Right lobe of liver (tissue), 6 donors: ENCODE measurements around the gene CRBN. TPM values are rescaled to one million over a fixed set of nuclear protein-coding genes. Genes with fewer than 3 reads are reported as not detected.

Source experiments
- ATAC-seq, 4 donors: fragments of 200-7000 bp; cut with Tn5 transposase; one replicate each; pipeline ENCODE4 v1.9.1; 2020; ENCODE audit warnings: mild to moderate bottlenecking in 4 of 4, moderate library complexity in 4 of 4
- DNase-seq, 3 donors: peaks; one replicate each; pipeline ENCODE4 v3.0.0-alpha.2; 2020
- H3K27ac ChIP-seq, 3 donors: fragments of 200-600 bp; one replicate each; pipeline ENCODE4 v1.8.0; 2022
- H3K27me3 ChIP-seq, 2 donors: fragments of 200-600 bp; one replicate each; pipeline ENCODE4 v1.8.0; 2022
- H3K36me3 ChIP-seq, 4 donors: fragments of 200-600 bp; sonication (generic) in 1 of 4; one replicate each; pipeline versions ENCODE4 v1.5.1 to v1.8.0; 2017 to 2022; ENCODE audit warnings: control low read depth in 1 of 4
- H3K4me1 ChIP-seq, 4 donors: fragments of 200-600 bp; sonication (generic) in 1 of 4; one replicate each; pipeline versions ENCODE4 v1.5.1 to v1.8.0; 2017 to 2022; ENCODE audit warnings: control low read depth in 1 of 4
- H3K4me3 ChIP-seq, 3 donors: fragments of 200-600 bp; one replicate each; pipeline ENCODE4 v1.8.0; 2022
- H3K9me3 ChIP-seq, 4 donors: fragments of 200-600 bp; sonication (generic) in 1 of 4; one replicate each; pipeline versions ENCODE4 v1.5.1 to v1.8.0; 2017 to 2022; ENCODE audit warnings: control low read depth in 1 of 4
- CTCF ChIP-seq, 4 donors: fragments of 200-600 bp in 3 of 4; fragments of 450-650 bp in 1 of 4; IDR thresholded peaks; one replicate each; pipeline versions ENCODE4 v1.5.1 to v1.8.0; 2016 to 2022; ENCODE audit warnings: antibody characterized with exemption in 4 of 4, mild to moderate bottlenecking in 2 of 4
- POLR2A ChIP-seq: fragments of 450-650 bp; IDR thresholded peaks from one replicate; pipeline ENCODE4 v1.6.1; 2017; ENCODE audit warnings: antibody characterized with exemption, mild to moderate bottlenecking
- WGBS: methylation state at CpG from one replicate; pipeline ENCODE4 v1.1.6; 2018; ENCODE audit warnings: low coverage, low lambda C conversion rate; ENCODE audit not compliant: insufficient coverage; ENCODE audit errors: missing lambda C conversion rate; 5-methylcytosine and 5-hydroxymethylcytosine counted together
- intact Hi-C, 2 donors: fragments of 100-400 bp; cut with DNase I; formaldehyde crosslinking; loops; one replicate each; pipeline versions ENCODE4 v1.11.2 to v1.14.1; 2022
- total RNA-seq, 6 experiments: library from RNA; depleted of rRNA in 2 of 6; stranded (reverse); fragments of >200 nt in 2 of 6; fragmentation: NEBNext Ultra II Directional in 3 of 6; extraction: Animal tissue kit (Norgen Biotek cat#: 25700) in 3 of 6; gene quantifications; one replicate each; pipeline versions ENCODE4 v1.1.0 to v1.2.4, GENCODE V29; 2016 to 2023
- donor health status: DM: no; HTN: yes; CAD: no.
- donor health status: DM: no; HTN: no; CAD: no.
- donor health status: DM: no; HTN: no; CAD: no.
- donor health status: DM: no; HTN: yes; CAD: no.
- donor health status: DM: no; HTN: yes; CAD: no.

The CRBN gene
- total RNA-seq, 6 experiments from 2014 or later: 21.7 to 32.3 (median 24.1) TPM

- Histone ChIP-seq H3K4me3 (no peak overlapping the region), H3K9me3 (no peaks in the 10 kb centered on the region), H3K27me3 (no peaks in the 10 kb centered on the region), H3K27ac (no peak overlapping the region), H3K36me3 (peaks cover 0 to 66% (median 23%) of the 10 kb centered on the region in 4 donors), H3K4me1 (peaks cover 0 to 20% (median 6%) of the 10 kb centered on the region in 4 donors)
- peak; percentile 3 to 43 (median 38) for TF ChIP-seq CTCF (IDR thresholded peaks at IDR 0.05)
- TF ChIP-seq POLR2A: no peak
- DNase-seq: no peak
- ATAC-seq: peak; percentile 43 to 59 (median 52)
- 37% methylated on average over 5 of the region's 5 CpGs for WGBS
- intact Hi-C loops: no loop called here
Observed at GRCh38 chr3:3170998-3171397, 8.5 kb downstream of the CRBN start.

DNA sequence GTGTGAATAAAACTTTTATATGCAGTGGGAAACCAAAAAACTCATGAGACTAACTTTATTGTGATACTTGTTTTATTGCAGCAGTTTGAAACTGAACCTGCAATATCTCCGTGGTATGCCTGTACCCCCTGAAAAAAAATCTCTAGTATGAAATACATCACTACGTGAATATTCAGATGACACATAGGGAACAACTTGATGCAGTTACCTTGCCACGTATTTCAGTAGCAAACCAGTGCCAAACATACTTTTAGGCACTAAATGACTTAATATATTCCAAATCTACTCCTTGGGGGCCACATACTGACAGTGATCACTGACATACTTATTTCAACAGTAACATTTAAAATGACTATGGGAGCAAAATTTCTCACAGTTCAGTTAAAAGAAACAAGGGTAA, 13.8 kb downstream of the CRBN start:
- H3K27ac ChIP-seq: no peak overlapping the region

GRCh38 chr3:3165241-3165640, 14.2 kb downstream of the CRBN start:
- Histone ChIP-seq H3K4me1 (no peaks in the 10 kb centered on the region), H3K27me3 (no peaks in the 10 kb centered on the region), H3K27ac (no peak overlapping the region), H3K9me3 (no peaks in the 10 kb centered on the region), H3K36me3 (peaks cover 0 to 59% (median 22%) of the 10 kb centered on the region in 4 donors), H3K4me3 (no peak overlapping the region)
- intact Hi-C loops: no loop called here
- DNase-seq (no peak), ATAC-seq (no peak)
- TF ChIP-seq POLR2A: no peak
- no peak for TF ChIP-seq CTCF (IDR thresholded peaks at IDR 0.05)
- WGBS: 54% methylated on average over 3 of the region's 3 CpGs

More for the DNA sequence above, 13.8 kb downstream of the CRBN start:
- Histone ChIP-seq H3K4me3 (no peak overlapping the region), H3K36me3 (peaks cover 0 to 63% (median 23%) of the 10 kb centered on the region in 4 donors), H3K27me3 (no peaks in the 10 kb centered on the region), H3K9me3 (no peaks in the 10 kb centered on the region), H3K4me1 (no peaks in the 10 kb centered on the region)
- TF ChIP-seq CTCF (IDR thresholded peaks at IDR 0.05) (no peak), POLR2A (no peak)
- ATAC-seq (no peak), DNase-seq (no peak)
- WGBS: 83% methylated on average over 3 of the region's 3 CpGs
- intact Hi-C loops: no loop called here

- 58% methylated on average over 2 of the region's 2 CpGs for WGBS
- Histone ChIP-seq H3K9me3 (no peaks in the 10 kb centered on the region), H3K4me1 (no peaks in the 10 kb centered on the region), H3K4me3 (no peak overlapping the region), H3K27ac (no peak overlapping the region), H3K27me3 (no peaks in the 10 kb centered on the region), H3K36me3 (peaks cover 0 to 63% (median 10%) of the 10 kb centered on the region in 4 donors)
- DNase-seq: no peak
- no peak for ATAC-seq
- intact Hi-C loops: no loop called here
- TF ChIP-seq POLR2A (no peak), CTCF (IDR thresholded peaks at IDR 0.05) (no peak)
Observed at GRCh38 chr3:3160826-3161225, 18.7 kb downstream of the CRBN start.

DNA sequence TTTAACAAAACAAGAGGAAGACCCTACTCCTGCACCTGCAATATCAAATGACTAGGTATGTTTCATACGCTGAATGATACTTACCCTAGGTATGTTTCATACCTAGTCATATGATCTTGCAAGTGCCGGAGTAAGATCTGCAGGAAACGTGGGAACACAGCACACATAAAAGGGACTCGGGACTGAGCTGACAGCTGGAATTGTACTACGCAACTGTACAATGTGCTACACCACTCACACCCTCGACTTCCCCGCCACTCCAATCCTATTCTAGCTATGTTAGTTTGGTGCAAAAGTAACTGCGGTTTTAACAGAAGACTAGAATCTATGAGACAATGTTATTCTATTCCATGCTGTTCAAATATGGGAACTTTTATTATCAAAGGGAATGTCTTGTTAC, 22.0 kb downstream of the CRBN start:
- peaks cover 0 to 61% (median 16%) of the 10 kb centered on the region in 4 donors for H3K36me3 ChIP-seq

More for the DNA sequence above, 22.0 kb downstream of the CRBN start:
- intact Hi-C loops: no loop called here
- H3K4me1 ChIP-seq: no peaks in the 10 kb centered on the region
- no peaks in the 10 kb centered on the region for H3K9me3 ChIP-seq
- H3K27me3 ChIP-seq: no peaks in the 10 kb centered on the region
- no peak overlapping the region for H3K4me3 ChIP-seq
- 91% methylated on average over 6 of the region's 8 CpGs for WGBS
- no peak for DNase-seq
- ATAC-seq: no peak
- TF ChIP-seq POLR2A: no peak
- TF ChIP-seq CTCF (IDR thresholded peaks at IDR 0.05): no peak
- H3K27ac ChIP-seq: no peak overlapping the region
